ENCODE results near the gene GLDC.

DNA sequence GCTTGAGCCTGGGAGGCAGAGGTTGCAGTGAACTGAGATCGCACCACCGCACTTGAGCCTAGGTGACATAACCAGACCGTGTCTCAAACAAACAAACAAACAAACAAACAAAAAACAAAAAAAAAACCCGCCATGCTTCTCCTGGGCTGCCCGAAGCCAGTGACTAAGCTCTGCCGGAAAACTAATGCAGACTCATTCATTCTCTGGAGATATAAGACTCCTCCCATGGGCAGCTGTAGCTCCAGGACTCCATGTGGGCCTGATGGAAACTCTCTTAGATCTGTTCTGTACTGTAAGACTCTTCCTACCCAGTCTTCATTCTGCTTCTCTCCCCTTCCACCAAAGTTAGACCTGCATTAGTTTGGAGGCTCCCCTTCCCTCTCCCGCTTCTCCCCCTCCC is 11.1 kb downstream of the GLDC start:
- TF ChIP-seq, protein P1, sequence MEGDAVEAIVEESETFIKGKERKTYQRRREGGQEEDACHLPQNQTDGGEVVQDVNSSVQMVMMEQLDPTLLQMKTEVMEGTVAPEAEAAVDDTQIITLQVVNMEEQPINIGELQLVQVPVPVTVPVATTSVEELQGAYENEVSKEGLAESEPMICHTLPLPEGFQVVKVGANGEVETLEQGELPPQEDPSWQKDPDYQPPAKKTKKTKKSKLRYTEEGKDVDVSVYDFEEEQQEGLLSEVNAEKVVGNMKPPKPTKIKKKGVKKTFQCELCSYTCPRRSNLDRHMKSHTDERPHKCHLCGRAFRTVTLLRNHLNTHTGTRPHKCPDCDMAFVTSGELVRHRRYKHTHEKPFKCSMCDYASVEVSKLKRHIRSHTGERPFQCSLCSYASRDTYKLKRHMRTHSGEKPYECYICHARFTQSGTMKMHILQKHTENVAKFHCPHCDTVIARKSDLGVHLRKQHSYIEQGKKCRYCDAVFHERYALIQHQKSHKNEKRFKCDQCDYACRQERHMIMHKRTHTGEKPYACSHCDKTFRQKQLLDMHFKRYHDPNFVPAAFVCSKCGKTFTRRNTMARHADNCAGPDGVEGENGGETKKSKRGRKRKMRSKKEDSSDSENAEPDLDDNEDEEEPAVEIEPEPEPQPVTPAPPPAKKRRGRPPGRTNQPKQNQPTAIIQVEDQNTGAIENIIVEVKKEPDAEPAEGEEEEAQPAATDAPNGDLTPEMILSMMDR (IDR thresholded peaks at IDR 0.05; ENCODE audit: insufficient read depth, low read length), result no peak
- TF ChIP-seq GABPA (IDR thresholded peaks at IDR 0.05; ENCODE audit: low read depth), result no peak
- no peak for TF ChIP-seq SPI1 (IDR thresholded peaks at IDR 0.05; ENCODE audit: borderline replicate concordance, low read depth)
